GM12872 (cell line): ENCODE results near the gene CTPS2.

Source experiments
- TF ChIP-seq, protein P1 (sequence below): IDR thresholded peaks from 3 replicates; pipeline ENCODE4 v1.5.1; 2011; ENCODE audit warnings: low read depth, mild to moderate bottlenecking, low read length, moderate library complexity; ENCODE audit not compliant: insufficient read depth

The CTPS2 gene

DNA sequence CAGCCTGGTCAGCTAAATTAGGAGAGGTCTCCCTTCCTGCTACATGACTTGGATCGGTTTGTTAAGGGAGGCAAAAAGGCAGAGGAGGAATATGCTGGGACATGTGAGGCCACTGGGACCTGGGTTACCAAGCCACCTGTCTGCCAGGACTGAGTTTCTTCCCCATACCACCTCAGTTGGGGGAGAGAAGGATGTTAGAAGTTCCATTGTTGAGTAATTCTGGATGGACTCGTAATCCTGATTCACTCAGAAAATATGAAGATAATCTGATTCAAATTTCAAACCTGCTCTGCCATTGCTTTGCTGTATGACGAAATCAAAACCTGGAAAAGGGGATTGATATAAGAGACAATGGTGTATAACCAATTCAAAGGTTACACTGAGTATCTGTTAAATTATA, 159.9 kb downstream of the CTPS2 start:
- TF ChIP-seq, protein P1, sequence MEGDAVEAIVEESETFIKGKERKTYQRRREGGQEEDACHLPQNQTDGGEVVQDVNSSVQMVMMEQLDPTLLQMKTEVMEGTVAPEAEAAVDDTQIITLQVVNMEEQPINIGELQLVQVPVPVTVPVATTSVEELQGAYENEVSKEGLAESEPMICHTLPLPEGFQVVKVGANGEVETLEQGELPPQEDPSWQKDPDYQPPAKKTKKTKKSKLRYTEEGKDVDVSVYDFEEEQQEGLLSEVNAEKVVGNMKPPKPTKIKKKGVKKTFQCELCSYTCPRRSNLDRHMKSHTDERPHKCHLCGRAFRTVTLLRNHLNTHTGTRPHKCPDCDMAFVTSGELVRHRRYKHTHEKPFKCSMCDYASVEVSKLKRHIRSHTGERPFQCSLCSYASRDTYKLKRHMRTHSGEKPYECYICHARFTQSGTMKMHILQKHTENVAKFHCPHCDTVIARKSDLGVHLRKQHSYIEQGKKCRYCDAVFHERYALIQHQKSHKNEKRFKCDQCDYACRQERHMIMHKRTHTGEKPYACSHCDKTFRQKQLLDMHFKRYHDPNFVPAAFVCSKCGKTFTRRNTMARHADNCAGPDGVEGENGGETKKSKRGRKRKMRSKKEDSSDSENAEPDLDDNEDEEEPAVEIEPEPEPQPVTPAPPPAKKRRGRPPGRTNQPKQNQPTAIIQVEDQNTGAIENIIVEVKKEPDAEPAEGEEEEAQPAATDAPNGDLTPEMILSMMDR: no peak

DNA sequence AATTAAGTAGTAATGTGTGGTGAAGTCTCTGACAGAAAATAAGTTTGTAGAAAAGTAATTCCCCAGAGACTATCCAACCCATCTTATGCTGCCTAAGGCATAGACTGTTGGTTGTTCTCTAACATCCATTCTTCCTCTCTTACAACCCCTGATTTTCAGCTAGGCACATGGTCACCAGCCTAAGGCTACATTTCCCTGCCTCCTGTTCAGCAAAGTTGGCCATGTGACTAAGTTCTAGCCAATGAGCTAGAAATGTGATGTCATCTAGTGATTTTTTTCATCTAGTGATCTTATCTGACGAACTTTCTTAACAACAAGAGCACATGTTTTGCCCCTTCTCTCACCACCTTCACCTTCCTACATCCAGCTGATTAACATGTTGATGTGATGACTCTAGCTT, 164.8 kb downstream of the CTPS2 start:
- TF ChIP-seq, protein P1: no peak

DNA sequence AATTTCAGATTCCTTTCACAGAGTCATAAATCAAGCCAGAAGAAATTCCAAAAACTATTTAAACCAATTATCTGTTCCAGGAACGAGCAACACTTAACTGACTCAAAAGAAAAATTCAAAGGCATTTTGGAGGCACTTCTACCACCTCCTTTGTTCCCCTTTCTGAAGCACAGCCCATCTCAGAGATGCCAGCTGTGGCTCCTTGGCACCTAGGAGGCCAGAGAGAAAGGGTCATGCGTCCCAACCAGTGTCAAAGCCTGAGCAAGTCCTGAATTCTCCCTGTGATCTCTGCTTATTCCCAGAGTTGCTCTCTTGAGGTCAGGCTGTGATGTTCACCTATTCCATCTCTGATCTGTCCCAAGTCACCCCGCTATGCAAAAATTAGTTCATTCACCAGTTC, 167.5 kb downstream of the CTPS2 start:
- TF ChIP-seq, protein P1: no peak
